ENCODE measurements around the gene MEGF10.

DNA sequence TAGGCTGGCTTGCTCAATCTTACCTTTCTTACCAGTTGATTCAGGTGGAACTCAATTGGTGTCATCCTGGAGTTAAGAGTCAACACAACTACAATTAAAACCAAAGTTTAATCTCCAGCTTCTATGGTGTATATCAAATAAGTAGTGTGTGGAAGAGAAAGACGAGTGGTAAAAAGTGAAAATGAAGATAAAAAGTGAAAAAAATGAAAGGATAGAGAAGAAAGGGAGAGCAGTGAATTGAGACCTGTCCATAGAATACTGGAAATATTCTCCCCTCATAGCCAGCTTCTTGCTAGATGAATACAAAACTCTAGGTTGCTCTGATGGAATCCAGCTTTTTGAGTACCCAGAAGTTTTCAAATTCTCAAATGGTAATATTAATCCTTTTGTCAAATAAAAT, 76.4 kb downstream of the MEGF10 start:
- TF ChIP-seq EZH2 (IDR thresholded peaks at IDR 0.05): no peak
- no peak for TF ChIP-seq POLR2AphosphoS5 (IDR thresholded peaks at IDR 0.05; ENCODE audit: borderline replicate concordance, low read depth, low read length)

All from SK-N-MC (cell line).